ENCODE measurements around the gene LIMA1. TPM values are rescaled to one million over a fixed set of nuclear protein-coding genes. Genes with fewer than 3 reads are reported as not detected.

Gene LIMA1
- total and polyA plus RNA-seq, 2 of the 4 experiments (the other 2 are of a cell fraction): 126 to 163 TPM

GRCh38 chr12:50296554-50296953 is 13.2 kb upstream of the LIMA1 start:
- H3K56ac ChIP-seq (ENCODE audit: extremely low read depth, insufficient read depth, low read length): no peak overlapping the region
- ATAC-seq (ENCODE audit: low read depth): no peak
- H4K91ac ChIP-seq (ENCODE audit: insufficient read depth, low read depth, low read length): no peak overlapping the region
- TF ChIP-seq BHLHE40 (IDR thresholded peaks at IDR 0.05; ENCODE audit: low read depth, low read length) (no peak), RFX5 (IDR thresholded peaks at IDR 0.05; ENCODE audit: low read depth, low read length) (no peak), RCOR1 (IDR thresholded peaks at IDR 0.05; ENCODE audit: insufficient replicate concordance, low read length) (no peak), NFE2L2 (IDR thresholded peaks at IDR 0.05; ENCODE audit: low read depth, low read length) (no peak)
- no peak overlapping the region for H3K23ac ChIP-seq (ENCODE audit: low read depth, low read length)
- no peak overlapping the region for H2AK9ac ChIP-seq (replicated peaks; ENCODE audit: low read depth, low read length, poor library complexity)
- H2AK5ac ChIP-seq (ENCODE audit: low read depth, low read length): no peak overlapping the region
- H3K9ac ChIP-seq (ENCODE audit: low read depth, low read length): no peak overlapping the region
- H3K4me3 ChIP-seq (ENCODE audit: insufficient read depth, low read depth, low read length): no peak overlapping the region
- ChIA-PET CTCF (interaction anchor here (0.6 kb wide), 1 partner anchor 9 kb away, joined by 5 read pairs; no protein-coding TSS in a partner anchor), POLR2A (ENCODE audit: unreplicated experiment) (no interaction called here)
- no peak overlapping the region for H4K8ac ChIP-seq (ENCODE audit: low read depth in 2 of 2, low read length in 2 of 2)
- H3K18ac ChIP-seq (ENCODE audit: low read depth, low read length): no peak overlapping the region
- no peak overlapping the region for H2BK120ac ChIP-seq (ENCODE audit: low read depth, low read length)
- dilution Hi-C loops (cut with HindIII; ENCODE audit: low sequenced_read_pairs, unreplicated experiment) (no loop called here), intact Hi-C loops (cut with micrococcal nuclease) (no loop called here), in situ Hi-C loops (cut with MboI; ENCODE audit: low sequenced_read_pairs) (no loop called here)
- no peaks in the 10 kb centered on the region for H3K9me1 ChIP-seq (ENCODE audit: insufficient read depth, low read length)
- no peaks in the 10 kb centered on the region for H4K20me1 ChIP-seq (ENCODE audit: insufficient read depth, low read length)
- no peak overlapping the region for H3K4me2 ChIP-seq (ENCODE audit: low read depth, low read length)
- no peak overlapping the region for H3K27ac ChIP-seq (ENCODE audit: insufficient read depth, low read length)
- no CpG with 5 or more reads among the region's 6 CpGs for WGBS, 2 experiments (ENCODE audit: extremely low coverage in 2 of 2, insufficient read length in 1 of 2)
- H2AFZ ChIP-seq (replicated peaks; ENCODE audit: low read length, poor library complexity): no peak overlapping the region
- H3K4me1 ChIP-seq (ENCODE audit: control insufficient read depth, insufficient read depth, low read length): no peaks in the 10 kb centered on the region
- H3K79me1 ChIP-seq (ENCODE audit: low read depth in 1 of 2, low read length in 2 of 2): no peaks in the 10 kb centered on the region
- H3K27me3 ChIP-seq (ENCODE audit: control insufficient read depth, insufficient read depth, low read length): no peaks in the 10 kb centered on the region
- H2BK5ac ChIP-seq (ENCODE audit: low read depth, low read length, poor library complexity, severe bottlenecking): no peak overlapping the region
- no peak for DNase-seq
- no peak overlapping the region for H2BK15ac ChIP-seq (ENCODE audit: low read depth, low read length)
- no peaks in the 10 kb centered on the region for H3K9me3 ChIP-seq (ENCODE audit: control insufficient read depth, insufficient read depth, low read length)
- no peak overlapping the region for H4K5ac ChIP-seq (ENCODE audit: low read depth, low read length)
- H3K4ac ChIP-seq (ENCODE audit: low read depth, low read length): no peak overlapping the region
- H3K36me3 ChIP-seq (ENCODE audit: control insufficient read depth, insufficient read depth, low read length): no peaks in the 10 kb centered on the region
- no peak overlapping the region for H3K14ac ChIP-seq (replicated peaks; ENCODE audit: low read depth, low read length)
- H2BK20ac ChIP-seq (ENCODE audit: low read depth, low read length): no peak overlapping the region
- BruUV-seq (replicated peaks): no TSS peak

Measured in IMR-90 (cell line).